GM19397 (cell line): ENCODE data around the gene RNF44.

Source experiments
- ATAC-seq: cut with Tn5 transposase; IDR thresholded peaks from one replicate; pipeline ENCODE4 v1.9.1; 2021; ENCODE audit warnings: mild to moderate bottlenecking, moderate library complexity; ENCODE audit not compliant: unreplicated experiment

RNF44 gene

DNA sequence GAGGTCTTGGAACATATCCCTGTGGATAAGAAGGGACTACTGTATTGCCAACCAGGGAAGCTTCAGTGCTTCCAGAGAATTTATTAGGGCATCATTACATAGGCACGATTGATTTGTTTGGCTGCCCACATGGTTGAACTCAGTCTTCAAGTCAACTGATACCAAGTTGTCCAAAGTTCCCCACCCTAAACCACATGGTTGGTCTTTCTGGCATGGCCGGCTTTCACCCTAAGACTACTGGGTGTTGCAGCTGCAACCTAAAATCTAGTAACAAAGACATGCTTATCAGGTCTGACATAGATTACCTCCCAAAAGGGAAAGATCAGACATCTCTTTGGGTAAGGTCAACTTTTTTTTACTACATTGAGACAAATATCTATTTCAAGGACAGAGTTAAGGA lies 52.0 kb downstream of the RNF44 start:
- no peak for ATAC-seq

DNA sequence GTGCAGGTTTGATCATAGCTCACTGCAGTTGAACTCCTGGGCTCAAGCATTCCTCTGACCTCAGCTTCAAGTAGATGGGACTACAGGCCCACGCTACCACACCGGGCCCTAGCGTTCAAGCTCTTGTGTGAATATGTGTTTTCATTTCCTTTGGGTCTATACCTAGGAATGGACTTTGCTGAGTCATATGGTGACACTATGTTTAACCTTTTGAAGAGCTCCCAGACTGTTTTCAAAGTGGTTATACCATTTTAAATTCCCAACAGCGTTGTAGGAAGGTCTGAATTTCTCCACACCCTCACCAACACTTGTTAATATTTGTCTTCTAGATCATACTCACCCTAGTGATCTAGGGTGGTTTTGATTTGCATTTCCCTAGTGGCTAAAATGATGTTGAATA lies 55.5 kb downstream of the RNF44 start:
- ATAC-seq, result no peak
